Thymus (tissue), 14 donors: ENCODE measurements around the gene VPS50. TPM values are rescaled to one million over a fixed set of nuclear protein-coding genes. Genes with fewer than 3 reads are reported as not detected.

Experiments used
- DNase-seq, 9 donors: peaks; one replicate each; pipeline ENCODE4 v3.0.0-alpha.2; 2013; ENCODE audit warnings: low spot score in 9 of 9, low read depth in 6 of 9, missing footprints in 1 of 9
- H3K27ac ChIP-seq, 2 donors: one replicate each; pipeline ENCODE4 v1.5.1; 2013; ENCODE audit warnings: control low read depth in 1 of 2, low read depth in 1 of 2, low read length in 1 of 2, mild to moderate bottlenecking in 1 of 2, moderate library complexity in 1 of 2
- H3K27me3 ChIP-seq, 2 donors: one replicate each; pipeline ENCODE4 v1.5.1; 2013; ENCODE audit warnings: low read length in 1 of 2; ENCODE audit not compliant: control insufficient read depth in 2 of 2, insufficient read depth in 1 of 2
- H3K36me3 ChIP-seq, 2 donors: one replicate each; pipeline ENCODE4 v1.5.1; 2013; ENCODE audit warnings: low read length in 1 of 2, mild to moderate bottlenecking in 1 of 2, moderate library complexity in 1 of 2; ENCODE audit not compliant: control insufficient read depth in 2 of 2, insufficient read depth in 2 of 2
- H3K4me1 ChIP-seq, 2 donors: one replicate each; pipeline ENCODE4 v1.5.1; 2013; ENCODE audit warnings: low read length in 2 of 2; ENCODE audit not compliant: control insufficient read depth in 2 of 2, insufficient read depth in 2 of 2
- H3K4me3 ChIP-seq, 2 donors: one replicate each; pipeline ENCODE4 v1.5.1; 2013; ENCODE audit warnings: low read length in 2 of 2, control low read depth in 1 of 2, mild to moderate bottlenecking in 1 of 2
- H3K9me3 ChIP-seq, 2 donors: one replicate each; pipeline ENCODE4 v1.5.1; 2013; ENCODE audit warnings: low read length in 1 of 2, mild to moderate bottlenecking in 1 of 2; ENCODE audit not compliant: control insufficient read depth in 2 of 2, insufficient read depth in 1 of 2
- WGBS: extraction: QIAGEN DNeasy Blood & Tissue Kit; methylation state at CpG from one replicate; pipeline ENCODE4 v1.1.7; 2013; 5-methylcytosine and 5-hydroxymethylcytosine counted together
- long read RNA-seq, 10 donors: transcript quantifications; one replicate each; lab custom pipeline, GENCODE V29; 2026
- polyA plus RNA-seq: library from polyadenylated mRNA; stranded (reverse); fragments of 200-250 nt; gene quantifications from one replicate; pipeline ENCODE4 v1.2.3, GENCODE V29; 2013
- total RNA-seq: library from RNA; stranded (reverse); fragments of 120-200 nt; gene quantifications from one replicate; pipeline ENCODE4 v1.2.4, GENCODE V29; 2013
- donor health status: healthy.

Gene VPS50
- 26.7 TPM for total RNA-seq
- 16.3 TPM for polyA plus RNA-seq
- long read RNA-seq, donor 1, result 0 reads
- long read RNA-seq, donor 2, result 0 reads
- long read RNA-seq, donor 3, partial matches to known transcripts, result 0 of 1 reads
- long read RNA-seq, donor 3, other reads (novel, unspliced or antisense), result 0 of 1 reads
- long read RNA-seq, donor 4, partial matches to known transcripts, result 0 of 1 reads
- long read RNA-seq, donor 4, other reads (novel, unspliced or antisense), result 0 of 1 reads
- long read RNA-seq, donor 5, partial matches to known transcripts, result 0 of 1 reads
- long read RNA-seq, donor 5, other reads (novel, unspliced or antisense), result 0 of 1 reads
- long read RNA-seq, donor 6, partial matches to known transcripts, result 0 of 2 reads
- long read RNA-seq, donor 6, other reads (novel, unspliced or antisense), result 0 of 2 reads
- long read RNA-seq, donor 7, partial matches to known transcripts, result 0 of 2 reads
- long read RNA-seq, donor 7, other reads (novel, unspliced or antisense), result 0 of 2 reads
- long read RNA-seq, donor 8, result 0 reads
- long read RNA-seq, donor 9, result 0 reads
- long read RNA-seq, donor 10, partial matches to known transcripts, result 0 of 1 reads
- long read RNA-seq, donor 10, other reads (novel, unspliced or antisense), result 0 of 1 reads

DNA sequence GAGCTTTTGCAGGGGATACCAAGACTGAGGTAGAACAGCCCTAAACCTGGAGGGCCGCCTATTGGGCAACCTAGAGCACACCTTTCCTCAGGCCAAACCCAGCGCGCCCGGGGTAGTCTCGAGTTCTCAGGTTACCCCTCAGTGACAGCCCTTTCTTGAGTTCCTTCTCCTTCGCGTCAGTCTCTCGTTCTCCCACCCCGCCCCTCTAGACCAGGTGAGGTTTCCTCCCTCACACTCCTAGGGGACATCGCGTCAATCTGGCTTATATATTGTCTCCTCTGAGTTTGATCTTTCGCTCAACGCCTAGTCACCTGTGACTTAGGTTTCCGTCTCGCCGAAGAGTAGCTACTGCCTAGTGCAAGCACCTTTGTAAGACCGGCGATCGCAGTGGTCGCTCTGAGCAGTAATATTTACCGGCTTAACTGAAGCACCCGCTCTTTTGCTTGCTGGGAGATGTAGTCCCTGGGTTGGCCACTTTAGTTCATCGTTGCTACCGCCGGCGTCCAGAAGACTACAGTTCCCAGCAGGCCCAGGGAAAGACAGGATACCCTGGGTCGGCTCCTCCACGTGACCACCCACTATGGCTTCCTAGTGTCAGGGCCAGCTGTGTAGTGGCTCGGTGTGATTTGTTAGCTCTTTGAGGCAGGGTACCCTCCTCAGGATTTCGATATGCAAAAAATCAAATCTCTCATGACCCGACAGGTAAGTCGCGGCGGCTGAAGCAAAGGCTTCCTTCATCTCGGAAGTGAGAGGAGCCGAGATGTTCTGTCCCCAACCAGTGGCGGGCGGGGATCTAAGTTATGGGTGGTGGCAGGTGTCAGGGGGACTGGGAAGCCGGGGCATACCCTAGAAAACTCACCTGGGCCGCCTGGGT lies at the start of gene VPS50:
Gene VPS50, plus strand, starts transcription at position 568 of the 874 bp plus-strand sequence. Its CDS starts 102 bp downstream, at position 670.
- Histone ChIP-seq H3K4me1 (peaks cover 2% of the 10 kb centered on the region in 2 donors), H3K4me3 (peak within 1 kb of the TSS; percentile 81 to 85), H3K36me3 (no peaks in the 10 kb centered on the region), H3K27ac (peak within 1 kb of the TSS; percentile 85 to 91), H3K27me3 (peaks cover 1 to 2% of the 10 kb centered on the region in 2 donors), H3K9me3 (no peaks in the 10 kb centered on the region)
- under 1% methylated on average over 40 of the region's 40 CpGs for WGBS
- peak; percentile 92 to 99 (median 95) for DNase-seq

DNA sequence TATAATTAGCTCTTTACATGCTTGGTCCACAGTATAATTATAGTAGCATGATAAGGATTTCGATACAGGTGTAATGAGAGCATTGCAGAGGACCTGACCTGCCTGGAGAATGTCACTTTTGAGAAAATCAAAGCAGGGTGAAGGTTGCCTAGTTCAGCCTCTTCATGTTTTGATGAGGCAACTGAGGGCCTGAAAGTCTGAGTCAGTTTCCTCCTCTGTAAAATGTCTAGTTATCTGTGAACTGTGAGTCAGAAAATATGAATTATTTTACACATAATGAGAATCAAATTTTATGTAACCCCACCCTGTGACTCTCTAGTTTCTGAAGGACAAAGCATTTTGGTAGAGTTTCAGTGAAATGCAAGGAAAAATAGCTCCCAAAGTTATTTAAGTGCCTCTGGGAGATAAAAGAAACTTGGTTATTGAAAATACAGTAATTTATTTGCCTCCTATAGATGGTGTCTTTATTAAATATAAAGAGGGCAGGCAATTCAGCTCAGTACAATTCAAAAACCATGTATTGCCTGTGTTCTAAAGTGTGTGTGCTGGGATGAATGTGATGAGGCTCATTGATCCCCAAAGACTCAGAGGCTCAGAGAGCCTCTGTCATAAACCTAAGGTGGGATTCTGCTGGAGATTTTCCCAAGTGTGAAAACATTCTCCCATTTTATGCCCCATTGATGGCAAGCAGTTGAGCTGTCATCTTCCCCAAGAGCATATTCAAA lies 46.7 kb upstream of the VPS50 start:
- H3K27me3 ChIP-seq, result peaks cover 0 to 7% of the 10 kb centered on the region in 2 donors
- H3K4me1 ChIP-seq, result no peaks in the 10 kb centered on the region
- no peak overlapping the region for H3K4me3 ChIP-seq
- WGBS, result 76% methylated on average over 1 of the region's 1 CpG
- H3K9me3 ChIP-seq, result no peaks in the 10 kb centered on the region
- H3K36me3 ChIP-seq, result no peaks in the 10 kb centered on the region
- DNase-seq, result no peak
- H3K27ac ChIP-seq, result no peak overlapping the region

GRCh38 chr7:93188870-93189634 lies 43.1 kb upstream of the VPS50 start:
- Histone ChIP-seq H3K27me3 (peaks cover 0 to 5% of the 10 kb centered on the region in 2 donors), H3K27ac (no peak overlapping the region), H3K36me3 (no peaks in the 10 kb centered on the region), H3K9me3 (no peaks in the 10 kb centered on the region), H3K4me1 (no peaks in the 10 kb centered on the region), H3K4me3 (no peak overlapping the region)
- 89% methylated on average over 6 of the region's 6 CpGs for WGBS
- no peak for DNase-seq

GRCh38 chr7:93194386-93194785 lies 37.8 kb upstream of the VPS50 start:
- 88% methylated on average over 3 of the region's 3 CpGs for WGBS
- DNase-seq, result no peak
- Histone ChIP-seq H3K27me3 (no peaks in the 10 kb centered on the region), H3K9me3 (no peaks in the 10 kb centered on the region), H3K4me1 (no peaks in the 10 kb centered on the region), H3K36me3 (no peaks in the 10 kb centered on the region), H3K27ac (no peak overlapping the region), H3K4me3 (no peak overlapping the region)

DNA sequence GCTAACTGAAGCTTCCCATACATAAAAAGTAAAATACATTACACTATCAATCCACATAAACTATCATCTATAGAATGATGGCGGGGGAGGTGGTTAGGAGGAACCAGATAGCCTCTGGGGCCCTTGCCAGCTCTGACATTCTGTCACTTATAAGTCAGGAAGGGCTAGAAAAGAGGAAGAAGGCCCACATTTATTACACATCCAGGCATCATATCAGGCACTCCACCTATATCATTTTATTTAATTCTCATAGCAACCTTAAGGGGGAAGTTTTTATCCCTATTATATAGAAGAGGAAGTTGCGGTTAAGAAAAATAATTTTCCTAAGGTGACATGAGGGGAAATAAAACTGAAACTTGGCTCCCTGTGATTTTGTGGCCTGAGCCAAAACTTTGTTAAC lies 35.8 kb upstream of the VPS50 start:
- H3K27ac ChIP-seq, result no peak overlapping the region
- DNase-seq, result no peak

GRCh38 chr7:93198472-93198871 lies 33.7 kb upstream of the VPS50 start:
- no peak for DNase-seq
- H3K27ac ChIP-seq, result no peak overlapping the region
- no peak overlapping the region for H3K4me3 ChIP-seq
- H3K27me3 ChIP-seq, result peaks cover 0 to 2% of the 10 kb centered on the region in 2 donors
- no peaks in the 10 kb centered on the region for H3K9me3 ChIP-seq
- H3K4me1 ChIP-seq, result no peaks in the 10 kb centered on the region
- H3K36me3 ChIP-seq, result no peaks in the 10 kb centered on the region

More for the DNA sequence above, 35.8 kb upstream of the VPS50 start:
- Histone ChIP-seq H3K4me1 (no peaks in the 10 kb centered on the region), H3K27me3 (peaks cover 0 to 2% of the 10 kb centered on the region in 2 donors), H3K36me3 (no peaks in the 10 kb centered on the region), H3K9me3 (no peaks in the 10 kb centered on the region), H3K4me3 (no peak overlapping the region)
- WGBS, result 40% methylated on average over 2 of the region's 2 CpGs

DNA sequence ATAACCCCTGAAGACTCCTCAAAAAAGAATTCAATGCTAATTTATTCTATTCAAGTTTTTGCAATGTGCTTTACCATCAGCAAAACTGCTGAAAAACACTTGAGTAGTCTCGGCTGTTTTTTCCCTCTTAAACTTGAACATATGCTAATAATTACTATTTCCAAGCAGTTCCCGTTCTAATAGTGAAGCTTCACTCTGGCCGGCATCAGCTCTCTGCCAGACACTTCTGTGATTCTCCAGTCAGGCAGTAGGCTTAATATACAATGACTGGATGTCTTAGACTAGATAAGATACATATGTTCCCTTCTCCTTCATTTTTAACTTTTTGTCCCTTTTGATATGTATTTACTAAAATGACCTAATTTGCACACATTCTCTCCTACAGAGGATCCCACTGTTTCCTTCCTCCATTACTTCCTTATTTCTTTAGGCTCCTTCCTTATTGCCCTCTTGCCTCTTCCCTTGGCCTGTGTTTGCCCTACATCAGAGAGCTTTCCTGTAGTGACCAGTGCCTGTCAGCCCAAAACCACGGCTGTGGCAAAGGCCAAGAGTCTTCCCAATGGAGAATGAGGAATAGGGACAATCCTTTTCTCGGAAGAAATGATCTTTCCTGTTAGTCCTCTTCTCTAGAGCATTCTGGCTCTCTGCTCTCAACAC lies 29.4 kb upstream of the VPS50 start:
- peaks cover 0 to 2% of the 10 kb centered on the region in 2 donors for H3K27me3 ChIP-seq
- 85% methylated on average over 5 of the region's 5 CpGs for WGBS
- H3K27ac ChIP-seq, result no peak overlapping the region
- H3K9me3 ChIP-seq, result no peaks in the 10 kb centered on the region
- DNase-seq, result no peak
- H3K4me3 ChIP-seq, result no peak overlapping the region
- no peaks in the 10 kb centered on the region for H3K36me3 ChIP-seq
- no peaks in the 10 kb centered on the region for H3K4me1 ChIP-seq

- H3K4me3 ChIP-seq, result no peak overlapping the region
- WGBS, result 98% methylated on average over 3 of the region's 3 CpGs
- H3K27ac ChIP-seq, result no peak overlapping the region
Measured at GRCh38 chr7:93203496-93203895, 28.7 kb upstream of the VPS50 start.

More at GRCh38 chr7:93203496-93203895, 28.7 kb upstream of the VPS50 start:
- Histone ChIP-seq H3K4me1 (no peaks in the 10 kb centered on the region), H3K36me3 (no peaks in the 10 kb centered on the region), H3K27me3 (peaks cover 0 to 2% of the 10 kb centered on the region in 2 donors), H3K9me3 (no peaks in the 10 kb centered on the region)
- DNase-seq, result no peak
